Transverse colon (tissue), 4 donors: Measurements from ENCODE around the gene FOXP4.

Source experiments
- CTCF ChIP-seq, 5 experiments: fragments of 200-600 bp in 3 of 5; fragments of 450-650 bp in 2 of 5; sonication (generic) in 3 of 5; IDR thresholded peaks; 1 replicate in 2 of 5; 2 replicates in 3 of 5; pipeline ENCODE4 v1.5.1; 2016 to 2017; ENCODE audit warnings: antibody characterized with exemption in 5 of 5, inconsistent platforms in 3 of 5, mild to moderate bottlenecking in 2 of 5, moderate library complexity in 1 of 5
- POLR2A ChIP-seq: fragments of 450-650 bp; IDR thresholded peaks from one replicate; pipeline ENCODE4 v1.6.1; 2016; ENCODE audit warnings: antibody characterized with exemption, mild to moderate bottlenecking, moderate library complexity
- POLR2AphosphoS5 ChIP-seq, 3 donors: sonication (generic); formaldehyde crosslinking; IDR thresholded peaks; one replicate each; pipeline ENCODE4 v1.6.1; 2016; ENCODE audit warnings: antibody characterized with exemption in 3 of 3

DNA sequence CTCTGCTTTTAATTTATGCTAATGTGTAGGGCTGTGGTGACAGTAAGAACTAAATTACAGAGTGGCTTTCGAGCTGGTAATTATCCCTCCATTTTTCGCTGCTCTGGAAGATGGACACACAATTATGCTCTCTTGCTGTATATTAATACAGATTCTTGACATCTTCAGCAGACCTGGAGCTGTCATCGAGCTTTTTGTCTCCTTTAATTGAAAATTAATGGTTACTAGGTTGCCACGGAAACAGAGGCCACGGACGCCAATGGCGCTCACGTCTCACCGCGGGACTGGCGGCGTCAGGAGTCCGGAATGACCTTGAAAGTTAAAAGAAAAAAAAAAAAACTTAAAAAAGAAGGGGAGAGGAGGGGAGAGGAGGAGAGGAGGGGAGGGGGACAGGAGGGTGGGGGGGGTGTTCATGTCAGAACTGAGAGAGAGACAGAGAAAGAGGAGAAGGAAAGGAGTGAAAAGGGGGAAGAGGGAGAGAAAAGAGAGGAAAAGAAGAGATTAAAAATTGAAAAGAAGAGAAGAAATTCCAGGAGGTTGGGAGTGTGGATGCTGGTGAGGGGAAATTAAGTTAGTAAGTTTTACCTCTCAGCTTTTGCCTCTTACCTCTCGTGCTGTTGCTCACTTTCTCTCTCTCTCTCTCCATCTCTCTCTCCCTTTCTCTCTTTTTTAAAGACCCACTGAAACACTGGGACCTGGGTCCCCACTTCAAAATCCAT, 22.1 kb upstream of the FOXP4 start:
- TF ChIP-seq CTCF (IDR thresholded peaks at IDR 0.05) (no peak), POLR2A (no peak), POLR2AphosphoS5 (IDR thresholded peaks at IDR 0.05) (no peak)
